OCI-LY3 (cell line): Measurements from ENCODE around the gene GNG2.

Experiments used
- CTCF ChIP-seq: fragments of 200-600, 300-600 bp; sonication (generic); IDR thresholded peaks from 2 replicates; pipeline ENCODE4 v1.5.1; 2014; ENCODE audit warnings: antibody characterized with exemption, low read length, low read depth
- EZH2phosphoT487 ChIP-seq: fragments of 200-600 bp; shearing (Covaris generic); IDR thresholded peaks from 2 replicates; pipeline ENCODE4 v1.6.1; 2018; ENCODE audit warnings: antibody characterized with exemption, mixed run types, low read depth

- no peak for TF ChIP-seq CTCF
- TF ChIP-seq EZH2phosphoT487: no peak
These were observed 145.2 kb downstream of the GNG2 start for GRCh38 chr14:52005625-52006024.
